ENCODE results near the gene KLHL35.

The KLHL35 gene

GRCh38 chr11:75476739-75477613, 44.0 kb upstream of the KLHL35 start:
- no peak for TF ChIP-seq TAF1 (IDR thresholded peaks at IDR 0.05; ENCODE audit: low read depth, low read length)
- TF ChIP-seq PAX5 (IDR thresholded peaks at IDR 0.05; ENCODE audit: insufficient read depth, low read length, severe bottlenecking): no peak
- no peak for TF ChIP-seq SPI1 (IDR thresholded peaks at IDR 0.05; ENCODE audit: low read depth, low read length)
- TF ChIP-seq POU2F2 (IDR thresholded peaks at IDR 0.05; ENCODE audit: low read depth, low read length): no peak
- no peak for TF ChIP-seq POLR2AphosphoS5 (IDR thresholded peaks at IDR 0.05; ENCODE audit: low read depth, low read length)
- no peak for TF ChIP-seq POLR2A (IDR thresholded peaks at IDR 0.05; ENCODE audit: low read depth, low read length)
- no peak for FAIRE-seq
- no peak for DNase-seq (ENCODE audit: insufficient read length, low spot score)

- no peak for FAIRE-seq
- peak; percentile 40 for DNase-seq (ENCODE audit: insufficient read length, low spot score)
- TF ChIP-seq TAF1 (IDR thresholded peaks at IDR 0.05; ENCODE audit: low read depth, low read length) (no peak), SPI1 (IDR thresholded peaks at IDR 0.05; ENCODE audit: low read depth, low read length) (peak; percentile 44; the same call in 1 of the 2 replicates)
Measured at GRCh38 chr11:75475767-75476650, 43.0 kb upstream of the KLHL35 start.

GRCh38 chr11:75474878-75475766, 42.1 kb upstream of the KLHL35 start:
- DNase-seq (ENCODE audit: insufficient read length, low spot score): peak; percentile 67
- peak; percentile 9 for FAIRE-seq
- TF ChIP-seq POLR2A (IDR thresholded peaks at IDR 0.05; ENCODE audit: low read depth, low read length): no peak
- no peak for TF ChIP-seq PAX5 (IDR thresholded peaks at IDR 0.05; ENCODE audit: insufficient read depth, low read length, severe bottlenecking)
- TF ChIP-seq POLR2AphosphoS5 (IDR thresholded peaks at IDR 0.05; ENCODE audit: low read depth, low read length): no peak
- TF ChIP-seq TAF1 (IDR thresholded peaks at IDR 0.05; ENCODE audit: low read depth, low read length): no peak
- TF ChIP-seq SPI1 (IDR thresholded peaks at IDR 0.05; ENCODE audit: low read depth, low read length): no peak
- TF ChIP-seq POU2F2 (IDR thresholded peaks at IDR 0.05; ENCODE audit: low read depth, low read length): no peak

- DNase-seq (ENCODE audit: insufficient read length, low spot score) (no peak), FAIRE-seq (no peak)
Measured at GRCh38 chr11:75474240-75474639, 41.2 kb upstream of the KLHL35 start.

GRCh38 chr11:75473684-75474083, 40.7 kb upstream of the KLHL35 start:
- DNase-seq (ENCODE audit: insufficient read length, low spot score): no peak
- no peak for FAIRE-seq
- TF ChIP-seq POU2F2 (IDR thresholded peaks at IDR 0.05; ENCODE audit: low read depth, low read length): no peak
- no peak for TF ChIP-seq PAX5 (IDR thresholded peaks at IDR 0.05; ENCODE audit: insufficient read depth, low read length, severe bottlenecking)
- TF ChIP-seq POLR2A (IDR thresholded peaks at IDR 0.05; ENCODE audit: low read depth, low read length): no peak
- no peak for TF ChIP-seq TAF1 (IDR thresholded peaks at IDR 0.05; ENCODE audit: low read depth, low read length)

More at GRCh38 chr11:75474240-75474639, 41.2 kb upstream of the KLHL35 start:
- no peak for TF ChIP-seq SPI1 (IDR thresholded peaks at IDR 0.05; ENCODE audit: low read depth, low read length)
- TF ChIP-seq POU2F2 (IDR thresholded peaks at IDR 0.05; ENCODE audit: low read depth, low read length): no peak
- no peak for TF ChIP-seq POLR2A (IDR thresholded peaks at IDR 0.05; ENCODE audit: low read depth, low read length)
- TF ChIP-seq TAF1 (IDR thresholded peaks at IDR 0.05; ENCODE audit: low read depth, low read length): no peak
- no peak for TF ChIP-seq PAX5 (IDR thresholded peaks at IDR 0.05; ENCODE audit: insufficient read depth, low read length, severe bottlenecking)
- no peak for TF ChIP-seq POLR2AphosphoS5 (IDR thresholded peaks at IDR 0.05; ENCODE audit: low read depth, low read length)

- DNase-seq (ENCODE audit: insufficient read length, low spot score) (no peak), FAIRE-seq (no peak)
- TF ChIP-seq TAF1 (IDR thresholded peaks at IDR 0.05; ENCODE audit: low read depth, low read length): no peak
- no peak for TF ChIP-seq POLR2AphosphoS5 (IDR thresholded peaks at IDR 0.05; ENCODE audit: low read depth, low read length)
- no peak for TF ChIP-seq POLR2A (IDR thresholded peaks at IDR 0.05; ENCODE audit: low read depth, low read length)
- TF ChIP-seq PAX5 (IDR thresholded peaks at IDR 0.05; ENCODE audit: insufficient read depth, low read length, severe bottlenecking): no peak
- no peak for TF ChIP-seq POU2F2 (IDR thresholded peaks at IDR 0.05; ENCODE audit: low read depth, low read length)
- no peak for TF ChIP-seq SPI1 (IDR thresholded peaks at IDR 0.05; ENCODE audit: low read depth, low read length)
Measured at GRCh38 chr11:75472081-75472732, 39.2 kb upstream of the KLHL35 start.

- TF ChIP-seq TAF1 (IDR thresholded peaks at IDR 0.05; ENCODE audit: low read depth, low read length) (no peak), POLR2A (IDR thresholded peaks at IDR 0.05; ENCODE audit: low read depth, low read length) (no peak), POU2F2 (IDR thresholded peaks at IDR 0.05; ENCODE audit: low read depth, low read length) (no peak), SPI1 (IDR thresholded peaks at IDR 0.05; ENCODE audit: low read depth, low read length) (no peak), PAX5 (IDR thresholded peaks at IDR 0.05; ENCODE audit: insufficient read depth, low read length, severe bottlenecking) (no peak), POLR2AphosphoS5 (IDR thresholded peaks at IDR 0.05; ENCODE audit: low read depth, low read length) (no peak)
- DNase-seq (ENCODE audit: insufficient read length, low spot score) (no peak), FAIRE-seq (no peak)
Measured at GRCh38 chr11:75471176-75471973, 38.4 kb upstream of the KLHL35 start.
